HG03060 (cell line): ENCODE data around the gene TEX26.
"Not testable (repeated sequence)": the region's sequence is repeated elsewhere in the genome, so short reads cannot be mapped to it uniquely, and the experiment has no call there.

Experiments
- ATAC-seq: cut with Tn5 transposase; IDR thresholded peaks from one replicate; pipeline ENCODE4 v1.9.1; 2021; ENCODE audit warnings: low read depth, moderate number of reproducible peaks; ENCODE audit not compliant: unreplicated experiment

Gene TEX26

GRCh38 chr13:30918662-30919405 is 13.6 kb upstream of the TEX26 start:
- no peak for ATAC-seq

DNA sequence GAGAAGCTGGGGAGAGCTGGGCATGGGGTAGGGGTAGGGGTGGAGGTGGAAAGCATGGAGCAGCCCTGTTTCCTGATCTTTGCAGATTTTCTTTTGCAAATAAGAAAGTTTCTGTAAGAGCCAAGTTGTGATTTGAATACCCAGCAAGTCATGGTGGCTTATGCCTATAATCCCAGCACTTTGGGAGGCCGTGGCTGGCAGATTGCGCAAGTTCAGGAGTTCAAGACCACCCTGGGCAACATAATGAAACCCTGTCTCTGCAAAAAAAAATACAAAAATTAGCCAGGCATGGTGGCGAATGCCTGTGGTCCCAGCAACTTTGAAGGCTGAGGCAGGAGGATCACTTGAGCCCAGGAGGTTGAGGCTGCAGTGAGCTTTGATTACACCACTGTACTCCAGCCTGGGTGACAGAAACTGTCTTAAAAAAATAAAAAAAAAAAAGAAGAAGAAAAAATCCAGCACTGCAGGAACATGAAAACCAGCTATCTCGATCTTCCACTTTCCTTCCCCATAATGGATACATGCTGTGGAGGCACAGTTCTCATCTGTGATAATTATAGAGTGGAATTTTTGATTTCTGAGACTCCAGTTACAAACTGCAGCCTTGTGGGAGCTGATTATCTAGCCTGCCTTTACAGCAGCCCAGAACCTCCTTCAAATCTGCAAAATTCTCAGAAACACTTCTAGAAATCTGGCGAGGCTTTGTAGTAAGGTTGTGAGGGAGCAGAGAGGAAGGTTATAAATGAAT is 12.1 kb upstream of the TEX26 start:
- ATAC-seq = no peak

DNA sequence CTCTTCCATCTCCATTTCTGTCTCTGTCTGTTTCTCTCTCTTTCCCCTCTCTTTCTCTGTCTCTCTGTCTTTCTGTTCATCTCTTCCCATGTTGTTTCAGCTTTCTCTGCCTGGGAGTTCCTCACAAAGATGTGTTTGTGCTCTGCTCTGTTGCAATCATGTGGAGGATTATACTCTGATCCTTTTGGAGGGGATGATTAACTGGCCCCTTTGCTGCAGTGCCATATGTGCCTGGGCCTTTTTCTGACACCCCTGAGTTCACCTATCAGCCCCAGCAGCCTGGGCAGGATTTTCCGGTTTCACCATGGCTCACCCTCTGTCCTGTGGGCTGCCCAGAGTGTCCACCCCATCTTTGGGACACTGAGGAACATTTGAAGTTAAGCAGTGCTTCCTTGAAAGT is 9.0 kb upstream of the TEX26 start:
- no peak for ATAC-seq

GRCh38 chr13:30924721-30925120 is 7.7 kb upstream of the TEX26 start:
- ATAC-seq = no peak

DNA sequence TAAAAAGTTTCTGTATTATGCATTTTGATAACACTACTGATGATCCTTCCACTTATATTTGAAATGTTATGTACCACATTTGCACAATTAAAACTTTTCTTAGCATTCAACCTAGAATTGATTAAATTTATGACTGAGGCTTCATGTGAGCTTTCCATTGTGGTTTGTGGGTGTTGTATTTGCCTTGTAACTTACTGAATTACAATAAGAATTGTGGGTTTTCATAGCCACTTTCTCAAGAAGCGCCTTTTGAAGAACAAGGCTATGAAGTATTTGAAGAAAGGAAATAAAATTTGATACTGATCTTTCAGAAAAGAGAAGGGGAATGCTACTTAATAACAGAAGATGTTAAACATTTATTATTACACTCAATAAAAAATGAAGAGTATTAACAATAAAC is 7.0 kb upstream of the TEX26 start:
- ATAC-seq = no peak

- no peak for ATAC-seq
Observed at GRCh38 chr13:30926781-30927180, 5.7 kb upstream of the TEX26 start.

DNA sequence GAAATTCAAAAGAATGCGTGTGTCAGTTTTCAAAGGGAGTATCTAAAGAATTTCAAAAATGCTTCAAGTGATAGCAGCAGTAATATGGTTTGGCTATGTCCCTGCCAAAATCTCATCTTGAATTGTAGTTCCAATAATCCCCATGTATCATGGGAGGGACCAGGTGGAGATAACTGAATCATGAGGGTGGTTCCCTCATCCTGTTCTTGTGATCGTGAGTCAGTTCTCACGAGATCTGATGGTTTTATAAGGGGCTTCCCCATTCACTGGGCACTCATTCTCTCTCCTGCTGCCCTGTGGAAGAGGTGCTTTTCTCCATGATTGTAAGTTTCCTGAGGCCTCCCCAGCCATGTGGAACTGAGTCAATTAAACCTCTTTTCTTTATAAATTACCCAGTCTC is 5.3 kb upstream of the TEX26 start:
- not testable (repeated sequence) for ATAC-seq

- ATAC-seq = no peak
Observed at GRCh38 chr13:30927595-30927994, 4.9 kb upstream of the TEX26 start.

DNA sequence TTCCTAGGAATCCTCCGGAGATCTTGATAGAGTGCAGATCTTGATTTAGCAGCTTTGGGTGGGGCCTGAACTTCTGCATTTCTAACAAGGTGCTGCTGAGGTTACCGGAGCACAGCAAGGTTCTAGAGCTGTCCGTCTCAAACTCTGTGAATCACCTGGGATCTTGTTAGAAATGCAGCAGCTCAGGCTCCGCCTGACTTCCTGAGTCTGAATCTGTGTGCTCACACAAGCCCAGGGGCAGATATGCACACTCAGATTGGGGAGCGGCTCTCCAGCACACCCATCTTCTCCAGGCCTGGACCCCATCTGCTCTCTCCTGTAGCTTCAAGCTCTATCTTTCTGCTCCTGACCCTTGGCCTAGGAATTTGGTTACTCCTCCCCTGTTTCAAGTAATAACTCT is 3.5 kb upstream of the TEX26 start:
- no peak for ATAC-seq

DNA sequence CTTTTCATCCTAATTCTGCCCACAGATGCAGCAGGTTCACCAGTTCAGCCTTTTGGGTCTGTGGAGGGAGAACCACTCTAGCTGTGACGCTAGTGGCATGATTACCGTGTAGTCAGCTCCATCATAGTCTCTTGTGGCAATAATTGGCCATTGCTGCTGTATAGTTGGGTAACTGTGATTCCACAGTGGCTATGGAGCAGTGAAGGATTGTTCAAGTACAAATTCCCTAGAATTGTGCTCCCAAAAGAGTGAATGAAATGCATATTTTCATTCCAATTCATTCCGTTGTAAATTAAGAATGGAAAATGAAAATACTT is 856 bp downstream of the TEX26 start:
- ATAC-seq = no peak

- ATAC-seq = no peak
Observed at GRCh38 chr13:30934381-30934780, 1.9 kb downstream of the TEX26 start.

GRCh38 chr13:30934803-30935202 is 2.3 kb downstream of the TEX26 start:
- ATAC-seq = no peak

- no peak for ATAC-seq
Observed at GRCh38 chr13:30936971-30937370, 4.5 kb downstream of the TEX26 start.

- no peak for ATAC-seq
Observed at GRCh38 chr13:30943881-30944280, 11.4 kb downstream of the TEX26 start.

DNA sequence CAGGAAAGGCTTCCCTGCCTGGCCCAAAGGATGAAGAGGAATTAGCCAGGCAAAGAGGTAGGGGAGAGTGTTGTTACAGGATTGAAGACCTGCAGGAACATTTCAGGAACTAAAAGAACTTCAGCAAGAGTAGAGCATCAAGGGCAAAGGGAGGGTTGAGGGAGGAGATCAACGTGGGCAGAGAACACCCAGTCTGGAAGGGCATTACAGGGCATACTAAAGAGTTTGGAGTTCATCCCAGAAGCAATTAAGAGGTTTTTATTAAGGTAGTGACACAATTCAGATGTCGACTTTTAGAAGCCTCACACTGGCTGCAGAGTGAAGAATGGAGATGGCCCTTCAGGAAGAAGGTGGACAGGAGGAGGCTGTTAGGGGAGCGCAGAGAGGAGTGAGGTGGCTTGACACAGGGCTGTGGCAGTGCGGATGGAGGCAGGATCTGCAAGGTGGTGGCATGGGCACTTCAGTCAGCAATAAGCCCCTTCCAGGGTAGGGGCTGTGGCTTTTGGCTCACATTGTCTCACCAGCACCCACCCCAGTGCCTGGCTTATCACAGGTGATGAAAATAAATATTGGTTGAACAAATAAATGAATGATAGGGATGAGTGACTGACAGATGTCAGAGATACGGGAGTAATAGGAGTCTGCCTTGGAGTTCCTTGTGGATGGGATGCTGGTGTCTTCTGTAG is 24.9 kb downstream of the TEX26 start:
- no peak for ATAC-seq

DNA sequence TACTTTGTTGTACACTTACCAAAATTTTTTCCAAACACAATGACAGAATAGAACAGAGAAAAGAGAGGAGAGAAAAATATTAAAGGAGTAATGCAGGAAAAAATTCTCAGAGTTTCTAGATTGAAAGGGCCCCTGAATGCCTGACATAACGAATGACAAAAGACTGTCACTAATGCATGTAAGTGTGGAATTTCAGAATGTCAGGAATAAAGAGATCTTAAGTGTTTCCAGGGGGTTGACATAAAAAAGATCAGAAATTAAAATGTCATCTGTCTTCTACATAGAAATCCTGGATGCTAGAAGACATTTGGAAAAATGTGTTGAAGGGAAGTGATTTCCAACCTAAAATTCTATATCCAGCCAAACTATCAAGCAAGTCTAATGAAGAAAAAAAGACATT is 27.2 kb downstream of the TEX26 start:
- ATAC-seq = no peak

GRCh38 chr13:30963791-30964190 is 31.3 kb downstream of the TEX26 start:
- no peak for ATAC-seq

DNA sequence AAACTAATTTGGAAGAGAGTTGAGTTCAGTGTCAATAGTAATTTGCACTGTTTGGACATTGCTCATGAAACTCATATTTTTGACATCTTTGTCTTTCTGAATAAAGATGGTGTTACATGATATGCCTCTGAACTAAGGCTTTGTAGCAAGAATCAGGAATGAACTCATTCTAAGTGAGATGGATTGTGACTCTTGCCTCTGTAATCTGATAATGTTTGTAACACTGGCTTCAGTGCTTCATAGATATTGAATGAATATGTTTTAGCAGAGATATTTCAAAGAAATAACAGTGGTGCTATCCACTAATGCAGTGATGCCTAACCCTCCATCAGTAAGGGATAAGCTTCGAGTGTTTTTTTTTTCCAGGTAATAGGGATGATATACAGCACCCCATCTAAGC is 32.9 kb downstream of the TEX26 start:
- ATAC-seq = no peak

DNA sequence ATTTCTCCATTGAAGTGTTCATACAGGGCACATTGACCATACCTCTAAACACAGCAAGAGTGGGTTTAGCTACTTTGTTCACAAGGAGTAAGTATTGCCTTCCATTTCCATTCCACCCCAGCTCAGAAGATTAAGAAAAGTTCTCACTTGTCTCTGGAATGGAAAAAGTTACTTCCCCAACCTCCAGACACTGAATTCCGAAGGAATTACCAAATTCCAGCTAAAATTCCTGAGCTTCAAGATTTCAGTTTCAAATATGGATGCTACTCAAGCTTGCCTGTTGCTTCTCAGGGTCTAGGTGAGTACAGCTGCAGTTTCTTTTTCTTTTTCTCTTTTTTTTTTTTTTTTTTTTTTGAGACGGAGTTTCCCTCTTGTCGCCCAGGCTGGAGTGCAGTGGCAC is 33.6 kb downstream of the TEX26 start:
- ATAC-seq = no peak

DNA sequence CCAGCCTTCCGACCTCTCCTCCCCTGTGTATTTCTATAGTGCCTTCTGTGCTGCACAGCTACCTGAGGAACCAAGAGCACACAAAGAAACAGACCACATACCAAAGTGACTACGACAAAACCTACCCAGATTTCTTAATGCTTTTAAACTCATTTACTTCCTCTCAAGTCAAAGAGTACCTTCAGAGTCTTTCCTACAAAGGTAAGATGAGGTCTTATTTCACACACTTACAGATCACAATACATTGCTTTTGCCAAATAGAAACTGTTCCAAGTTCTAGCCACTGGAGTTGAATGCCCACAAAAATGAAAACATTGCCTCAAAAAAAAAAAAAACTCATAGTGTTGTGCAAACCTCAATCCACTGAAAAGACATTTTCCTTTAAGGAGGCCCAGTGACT is 36.4 kb downstream of the TEX26 start:
- no peak for ATAC-seq

GRCh38 chr13:30971575-30971974 is 39.1 kb downstream of the TEX26 start:
- ATAC-seq = no peak

GRCh38 chr13:30972888-30973377 is 40.5 kb downstream of the TEX26 start:
- no peak for ATAC-seq
